Measurements from ENCODE around the gene MCCC2. TPM values are rescaled to one million over a fixed set of nuclear protein-coding genes. Genes with fewer than 3 reads are reported as not detected.

The MCCC2 gene
- total RNA-seq, 1 experiment from 2014 or later, result 47.2 TPM

GRCh38 chr5:71695595-71695994, 108.5 kb downstream of the MCCC2 start:
- Histone ChIP-seq H3K36me3 (ENCODE audit: control insufficient read depth in 1 of 2, insufficient read depth in 2 of 2, low read length in 2 of 2) (no peaks in the 10 kb centered on the region), H3K9me2 (ENCODE audit: insufficient read depth) (no peaks in the 10 kb centered on the region), H4K20me1 (ENCODE audit: insufficient read depth) (no peaks in the 10 kb centered on the region), H3K79me2 (ENCODE audit: insufficient read depth, low read length) (no peaks in the 10 kb centered on the region), H2AFZ (ENCODE audit: low read depth, low read length, poor library complexity, severe bottlenecking) (no peak overlapping the region), H3K9ac (ENCODE audit: low read length) (no peak overlapping the region), H3K27me3 (ENCODE audit: insufficient read depth, low read length) (no peaks in the 10 kb centered on the region), H3K9me3 (ENCODE audit: control insufficient read depth in 1 of 2, insufficient read depth in 1 of 2, low read depth in 1 of 2, low read length in 2 of 2) (no peaks in the 10 kb centered on the region), H3K4me2 (ENCODE audit: low read length) (no peak overlapping the region), H3K4me1 (ENCODE audit: control insufficient read depth in 1 of 2, insufficient read depth in 2 of 2, low read length in 2 of 2) (no peaks in the 10 kb centered on the region), H3K4me3 (replicated peaks in 1 of 2; ENCODE audit: low read depth in 1 of 2, low read length in 2 of 2) (no peak overlapping the region), H3K27ac (ENCODE audit: low read depth, low read length) (no peak overlapping the region)
- ChIA-PET POLR2A (no interaction called here), CTCF (interaction anchor here (1.0 kb wide), 1 partner anchor 18 kb away, joined by 3 read pairs; no protein-coding TSS in a partner anchor), RAD21 (ENCODE audit: low non-redundant PET in 1 of 2, low total read pairs in 2 of 2, uncharacterized antibody in 2 of 2, unreplicated experiment in 2 of 2) (no interaction called here)
- DNase-seq (ENCODE audit: low read depth, low spot score) (no peak), ATAC-seq (no peak)
- TF ChIP-seq ZNF274 (IDR thresholded peaks at IDR 0.05; ENCODE audit: low read depth, low read length), result no peak
- no peak for TF ChIP-seq JUND (IDR thresholded peaks at IDR 0.05)
- no peak for TF ChIP-seq TCF7L2 (IDR thresholded peaks at IDR 0.05; ENCODE audit: borderline replicate concordance, extremely low read depth, insufficient read depth, insufficient read length)
- TF ChIP-seq ELF1 (IDR thresholded peaks at IDR 0.05; ENCODE audit: borderline replicate concordance, low read depth), result no peak
- no peak for TF ChIP-seq POLR2AphosphoS5 (IDR thresholded peaks at IDR 0.05; ENCODE audit: low read depth, low read length)
- intact Hi-C loops (cut with micrococcal nuclease), result no loop called here
- BruUV-seq (replicated peaks), result no TSS peak

DNA sequence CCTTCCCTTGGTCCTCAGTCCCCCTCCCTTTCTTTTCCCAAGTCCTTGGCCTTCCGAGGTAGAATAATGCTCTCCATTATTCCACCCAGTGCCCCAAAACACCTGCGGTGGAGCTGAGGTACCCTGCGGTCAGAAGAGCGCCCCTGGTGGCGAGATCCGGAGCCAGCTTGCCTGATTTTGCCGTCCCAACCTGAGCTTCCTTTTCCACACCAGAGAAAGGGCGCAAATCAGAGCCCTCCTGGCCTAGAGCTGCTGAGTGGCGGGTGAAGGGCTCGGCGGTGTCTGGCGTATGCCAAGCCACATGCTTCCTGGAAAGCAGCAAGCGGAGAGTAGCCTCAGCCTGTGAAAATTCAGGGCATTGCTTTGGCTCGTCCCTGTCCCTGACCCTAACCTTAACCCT, 110.8 kb downstream of the MCCC2 start:
- H3K9me2 ChIP-seq (ENCODE audit: insufficient read depth), result no peaks in the 10 kb centered on the region
- H4K20me1 ChIP-seq (ENCODE audit: insufficient read depth), result no peaks in the 10 kb centered on the region
- H3K27ac ChIP-seq (ENCODE audit: low read depth, low read length), result no peak overlapping the region
- RAD21 ChIA-PET (ENCODE audit: low non-redundant PET in 1 of 2, low total read pairs in 2 of 2, uncharacterized antibody in 2 of 2, unreplicated experiment in 2 of 2), result no interaction called here
- no peak overlapping the region for H3K4me3 ChIP-seq (replicated peaks in 1 of 2; ENCODE audit: low read depth in 1 of 2, low read length in 2 of 2)
- BruUV-seq (replicated peaks), result no TSS peak
- intact Hi-C loops (cut with micrococcal nuclease), result no loop called here
- POLR2A ChIA-PET, result no interaction called here
- no peak overlapping the region for H3K4me2 ChIP-seq (ENCODE audit: low read length)
- no peak overlapping the region for H2AFZ ChIP-seq (ENCODE audit: low read depth, low read length, poor library complexity, severe bottlenecking)
- ATAC-seq (peak; percentile 73), DNase-seq (ENCODE audit: low read depth, low spot score) (no peak)
- H3K9ac ChIP-seq (ENCODE audit: low read length), result no peak overlapping the region
- CTCF ChIA-PET, result interaction anchor here (0.9 to 1.7 kb wide), 2 partner anchors 9 to 46 kb away, joined by 3 to 8 read pairs; no protein-coding TSS in a partner anchor
- H3K79me2 ChIP-seq (ENCODE audit: insufficient read depth, low read length), result no peaks in the 10 kb centered on the region
- H3K27me3 ChIP-seq (ENCODE audit: insufficient read depth, low read length), result peaks cover 6% of the 10 kb centered on the region; the same call in 1 of the 2 replicates
- no peaks in the 10 kb centered on the region for H3K4me1 ChIP-seq (ENCODE audit: control insufficient read depth in 1 of 2, insufficient read depth in 2 of 2, low read length in 2 of 2)
- H3K9me3 ChIP-seq (ENCODE audit: control insufficient read depth in 1 of 2, insufficient read depth in 1 of 2, low read depth in 1 of 2, low read length in 2 of 2), result no peaks in the 10 kb centered on the region
- H3K36me3 ChIP-seq (ENCODE audit: control insufficient read depth in 1 of 2, insufficient read depth in 2 of 2, low read length in 2 of 2), result no peaks in the 10 kb centered on the region
- TF ChIP-seq, protein P1, sequence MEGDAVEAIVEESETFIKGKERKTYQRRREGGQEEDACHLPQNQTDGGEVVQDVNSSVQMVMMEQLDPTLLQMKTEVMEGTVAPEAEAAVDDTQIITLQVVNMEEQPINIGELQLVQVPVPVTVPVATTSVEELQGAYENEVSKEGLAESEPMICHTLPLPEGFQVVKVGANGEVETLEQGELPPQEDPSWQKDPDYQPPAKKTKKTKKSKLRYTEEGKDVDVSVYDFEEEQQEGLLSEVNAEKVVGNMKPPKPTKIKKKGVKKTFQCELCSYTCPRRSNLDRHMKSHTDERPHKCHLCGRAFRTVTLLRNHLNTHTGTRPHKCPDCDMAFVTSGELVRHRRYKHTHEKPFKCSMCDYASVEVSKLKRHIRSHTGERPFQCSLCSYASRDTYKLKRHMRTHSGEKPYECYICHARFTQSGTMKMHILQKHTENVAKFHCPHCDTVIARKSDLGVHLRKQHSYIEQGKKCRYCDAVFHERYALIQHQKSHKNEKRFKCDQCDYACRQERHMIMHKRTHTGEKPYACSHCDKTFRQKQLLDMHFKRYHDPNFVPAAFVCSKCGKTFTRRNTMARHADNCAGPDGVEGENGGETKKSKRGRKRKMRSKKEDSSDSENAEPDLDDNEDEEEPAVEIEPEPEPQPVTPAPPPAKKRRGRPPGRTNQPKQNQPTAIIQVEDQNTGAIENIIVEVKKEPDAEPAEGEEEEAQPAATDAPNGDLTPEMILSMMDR (IDR thresholded peaks at IDR 0.05 in 2 of 3, conservative IDR thresholded peaks at IDR 0.05 in 1 of 3; ENCODE audit: borderline replicate concordance in 1 of 3, insufficient read depth in 1 of 3, low read depth in 2 of 3, low read length in 2 of 3), result peak in 2 of 3 experiments; percentile 66 to 77; a peak in 4 of 6 replicates
- TF ChIP-seq SIN3A (IDR thresholded peaks at IDR 0.05; ENCODE audit: low read depth), result no peak

All from HCT116 (cell line).